ENCODE measurements around the gene NAV2.

DNA sequence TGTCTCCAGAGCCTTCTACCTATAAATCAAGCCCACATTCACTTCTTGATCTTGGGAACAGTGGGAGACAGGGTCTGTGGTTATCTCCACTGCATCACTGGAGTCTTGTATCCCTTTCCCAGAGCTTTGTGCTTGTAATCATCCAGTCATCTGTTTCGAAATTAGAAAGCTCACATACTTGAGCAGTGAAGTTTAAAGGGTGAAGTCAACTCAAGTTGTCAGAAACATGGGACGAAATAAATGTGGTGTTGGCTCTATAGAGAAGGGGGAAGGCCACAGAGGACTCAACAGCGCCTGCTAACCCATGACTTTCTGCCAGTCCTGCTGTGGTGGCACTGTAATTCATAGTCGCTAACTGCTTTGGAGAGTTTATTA is 250.2 kb downstream of the NAV2 start:
- no peak for TF ChIP-seq POLR2A (IDR thresholded peaks at IDR 0.05; ENCODE audit: low read length)
- TF ChIP-seq GATA1 (IDR thresholded peaks at IDR 0.05; ENCODE audit: low read depth, low read length), result no peak

All from erythroblast (primary cell).